ENCODE results near the gene INTS4. TPM values are rescaled to one million over a fixed set of nuclear protein-coding genes. Genes with fewer than 3 reads are reported as not detected.

The INTS4 gene
- total and polyA plus RNA-seq, 2 of the 4 experiments (the other 2 are of a cell fraction) = 24.0 to 52.5 TPM

- in situ Hi-C loops (cut with MboI; ENCODE audit: low sequenced_read_pairs) (no loop called here), intact Hi-C loops (cut with micrococcal nuclease) (no loop called here), dilution Hi-C loops (cut with HindIII; ENCODE audit: low sequenced_read_pairs, unreplicated experiment) (no loop called here)
- Histone ChIP-seq H4K5ac (ENCODE audit: low read depth, low read length) (no peak overlapping the region), H2BK5ac (ENCODE audit: low read depth, low read length, poor library complexity, severe bottlenecking) (no peak overlapping the region), H3K27ac (ENCODE audit: insufficient read depth, low read length) (no peak overlapping the region), H3K9ac (ENCODE audit: low read depth, low read length) (no peak overlapping the region), H4K91ac (ENCODE audit: insufficient read depth, low read depth, low read length) (no peak overlapping the region), H3K14ac (replicated peaks; ENCODE audit: low read depth, low read length) (no peak overlapping the region), H2BK20ac (ENCODE audit: low read depth, low read length) (no peak overlapping the region), H2AK5ac (ENCODE audit: low read depth, low read length) (peak overlapping the region; percentile 30; the same call in 1 of the 2 replicates), H2BK120ac (ENCODE audit: low read depth, low read length) (no peak overlapping the region), H3K4me3 (ENCODE audit: insufficient read depth, low read depth, low read length) (no peak overlapping the region), H3K18ac (ENCODE audit: low read depth, low read length) (no peak overlapping the region), H3K4ac (ENCODE audit: low read depth, low read length) (peak overlapping the region; percentile 22; the same call in 1 of the 2 replicates), H3K4me2 (ENCODE audit: low read depth, low read length) (no peak overlapping the region), H3K4me1 (ENCODE audit: control insufficient read depth, insufficient read depth, low read length) (peaks cover 3% of the 10 kb centered on the region; the same call in 1 of the 2 replicates), H3K56ac (ENCODE audit: extremely low read depth, insufficient read depth, low read length) (no peak overlapping the region), H3K9me3 (ENCODE audit: control insufficient read depth, insufficient read depth, low read length) (no peaks in the 10 kb centered on the region), H3K9me1 (ENCODE audit: insufficient read depth, low read length) (no peaks in the 10 kb centered on the region; the same call in 1 of the 2 replicates), H2BK15ac (ENCODE audit: low read depth, low read length) (no peak overlapping the region), H2AK9ac (replicated peaks; ENCODE audit: low read depth, low read length, poor library complexity) (peak overlapping the region; percentile 53), H3K27me3 (ENCODE audit: control insufficient read depth, insufficient read depth, low read length) (no peaks in the 10 kb centered on the region), H3K36me3 (ENCODE audit: control insufficient read depth, insufficient read depth, low read length) (no peaks in the 10 kb centered on the region), H3K23ac (ENCODE audit: low read depth, low read length) (no peak overlapping the region), H3K79me1 (ENCODE audit: low read depth in 1 of 2, low read length in 2 of 2) (no peaks in the 10 kb centered on the region), H4K20me1 (ENCODE audit: insufficient read depth, low read length) (no peaks in the 10 kb centered on the region), H2AFZ (replicated peaks; ENCODE audit: low read length, poor library complexity) (peak overlapping the region; percentile 67), H4K8ac (ENCODE audit: low read depth in 2 of 2, low read length in 2 of 2) (peak overlapping the region in 1 of 2 experiments; percentile 43; a peak in 1 of 4 replicates)
- ChIA-PET CTCF (interaction anchor here (0.6 kb wide), 1 partner anchor 58 kb away, joined by 3 read pairs; no protein-coding TSS in a partner anchor), POLR2A (ENCODE audit: unreplicated experiment) (interaction anchor here (1.0 kb wide), 1 partner anchor 9 kb away, joined by 3 read pairs; no protein-coding TSS in a partner anchor)
- no TSS peak for BruUV-seq (replicated peaks)
- peak; percentile 50 for DNase-seq
- ATAC-seq (ENCODE audit: low read depth) = peak; percentile 83
- 7% methylated on average over 2 of the region's 7 CpGs; no CpG with 5 or more reads in 1 of the 2 experiments for WGBS, 2 experiments (ENCODE audit: extremely low coverage in 2 of 2, insufficient read length in 1 of 2)
- no peak for TF ChIP-seq CHD1 (IDR thresholded peaks at IDR 0.05; ENCODE audit: low read depth, low read length)
- TF ChIP-seq CTCF (conservative IDR thresholded peaks at IDR 0.05; ENCODE audit: low read depth, low read length) = no peak
- no peak for TF ChIP-seq BHLHE40 (IDR thresholded peaks at IDR 0.05; ENCODE audit: low read depth, low read length)
- no peak for TF ChIP-seq CEBPB (IDR thresholded peaks at IDR 0.05; ENCODE audit: low read depth, low read length)
- no peak for TF ChIP-seq RAD21 (IDR thresholded peaks at IDR 0.05; ENCODE audit: low read length)
- TF ChIP-seq USF2 (IDR thresholded peaks at IDR 0.05; ENCODE audit: low read depth, low read length) = no peak
- no peak for TF ChIP-seq RFX5 (IDR thresholded peaks at IDR 0.05; ENCODE audit: low read depth, low read length)
- TF ChIP-seq RCOR1 (IDR thresholded peaks at IDR 0.05; ENCODE audit: insufficient replicate concordance, low read length) = no peak
- no peak for TF ChIP-seq SMC3 (IDR thresholded peaks at IDR 0.05; ENCODE audit: low read depth, low read length)
- no peak for TF ChIP-seq MAFK (IDR thresholded peaks at IDR 0.05; ENCODE audit: low read depth, low read length)
- TF ChIP-seq FOS (IDR thresholded peaks at IDR 0.05; ENCODE audit: low read depth, low read length) = no peak
- no peak for TF ChIP-seq NFE2L2 (IDR thresholded peaks at IDR 0.05; ENCODE audit: low read depth, low read length)
- no peak for TF ChIP-seq MXI1 (IDR thresholded peaks at IDR 0.05; ENCODE audit: borderline replicate concordance, low read depth, low read length)
- TF ChIP-seq POLR2A (IDR thresholded peaks at IDR 0.05; ENCODE audit: low read depth, low read length) = no peak
- no peak for TF ChIP-seq MAZ (IDR thresholded peaks at IDR 0.05; ENCODE audit: borderline replicate concordance, low read depth, low read length)
These were observed 36.2 kb upstream of the INTS4 start for GRCh38 chr11:78030429-78031325.

Data from IMR-90 (cell line).